KOPT-K1 (cell line): ENCODE measurements around the gene UBE2U.

Source experiments
- H3K27ac ChIP-seq: fragments of 200-600 bp; sonication (generic); 2 replicates; pipeline ENCODE4 v1.5.1; 2016; ENCODE audit warnings: antibody characterized with exemption, mild to moderate bottlenecking, low read depth, low read length; ENCODE audit not compliant: poor library complexity, severe bottlenecking
- H3K36me3 ChIP-seq: fragments of 200-600 bp; sonication (generic); 2 replicates; pipeline ENCODE4 v1.5.1; 2017; ENCODE audit warnings: antibody characterized with exemption, mild to moderate bottlenecking, low read length, moderate library complexity; ENCODE audit not compliant: insufficient read depth
- H3K9me3 ChIP-seq: fragments of 200-600 bp; sonication (generic); 2 replicates; pipeline ENCODE4 v1.5.1; 2017; ENCODE audit warnings: antibody characterized with exemption, low read length, mild to moderate bottlenecking; ENCODE audit not compliant: insufficient read depth, poor library complexity, severe bottlenecking

UBE2U gene

DNA sequence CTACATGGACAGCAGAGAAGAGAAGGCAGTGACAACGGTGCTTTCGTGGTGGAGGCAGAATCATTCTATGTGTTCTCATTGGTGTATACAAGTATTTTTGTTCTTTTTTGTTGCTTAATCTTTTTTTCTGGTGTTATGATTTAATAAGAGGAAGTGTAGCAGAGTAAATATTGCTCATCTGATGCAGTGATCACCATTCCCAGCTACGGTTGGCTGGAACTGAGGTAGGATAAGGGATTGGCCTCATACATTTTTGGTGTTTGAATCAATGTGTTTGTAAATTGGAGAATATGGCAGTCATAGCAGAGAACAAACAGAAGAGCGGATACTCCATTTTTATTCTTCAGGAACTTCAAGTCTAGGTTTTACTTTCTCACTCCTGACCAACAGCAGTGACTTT, 76.6 kb downstream of the UBE2U start:
- no peaks in the 10 kb centered on the region for H3K36me3 ChIP-seq
- H3K9me3 ChIP-seq = no peaks in the 10 kb centered on the region
- no peak overlapping the region for H3K27ac ChIP-seq

DNA sequence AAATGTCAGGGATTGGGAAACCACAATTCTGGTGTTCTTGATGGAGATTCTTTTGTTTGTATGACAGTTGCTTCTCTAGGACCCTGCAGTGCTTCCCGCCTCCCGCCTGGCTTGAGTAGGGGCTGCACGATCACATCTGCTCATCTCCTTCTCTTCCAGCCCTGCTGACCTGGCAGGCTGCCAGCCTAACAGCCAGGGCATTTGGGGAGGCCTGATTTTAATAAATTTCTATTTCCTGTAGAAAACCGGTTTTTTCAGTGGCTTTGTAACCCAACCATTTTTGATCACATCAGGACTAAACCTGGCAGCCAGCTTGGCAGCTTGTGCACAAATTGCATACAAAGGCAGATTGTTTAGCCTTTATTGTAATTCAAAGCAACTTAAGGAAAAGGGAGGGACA, 78.9 kb downstream of the UBE2U start:
- no peak overlapping the region for H3K27ac ChIP-seq
- H3K36me3 ChIP-seq = no peaks in the 10 kb centered on the region
- H3K9me3 ChIP-seq = no peaks in the 10 kb centered on the region

DNA sequence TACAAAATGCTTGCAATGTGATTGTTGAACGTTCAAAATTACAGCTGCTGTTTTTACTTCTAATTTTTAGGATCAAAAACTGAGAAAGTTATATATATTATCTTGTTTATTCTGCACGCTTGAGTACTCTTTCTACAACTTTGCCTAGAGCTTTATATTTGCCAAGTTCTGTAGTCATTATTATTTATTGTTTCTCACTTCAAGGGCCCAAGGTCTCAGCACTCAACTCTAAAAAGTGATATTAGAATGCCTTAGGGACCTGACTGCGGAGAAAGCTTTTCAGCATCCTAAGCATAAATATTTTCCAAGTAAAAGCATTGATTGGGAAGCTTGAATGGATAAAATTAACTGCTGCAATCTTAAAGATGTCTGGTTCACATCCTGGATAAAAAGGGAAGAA, 83.6 kb downstream of the UBE2U start:
- H3K9me3 ChIP-seq = no peaks in the 10 kb centered on the region
- H3K27ac ChIP-seq = no peak overlapping the region
- no peaks in the 10 kb centered on the region for H3K36me3 ChIP-seq

DNA sequence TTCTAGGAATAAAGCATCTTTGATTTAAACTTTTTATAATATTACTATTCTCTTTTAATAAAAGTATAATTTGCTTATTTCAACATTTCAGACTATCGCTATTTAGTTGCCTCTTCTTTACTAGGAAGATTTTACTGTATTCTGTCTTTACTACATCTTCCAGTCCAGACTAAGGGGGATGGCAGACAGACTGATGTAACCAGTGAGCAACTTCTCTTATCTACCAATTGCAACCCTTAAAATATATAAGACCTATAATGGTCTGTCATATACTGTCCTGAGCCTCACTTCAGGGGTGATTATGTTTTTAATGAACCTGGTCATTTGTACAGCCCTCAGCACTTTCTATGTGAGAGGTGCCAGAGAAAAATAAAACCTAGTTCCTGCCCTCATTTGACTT, 87.0 kb downstream of the UBE2U start:
- Histone ChIP-seq H3K27ac (no peak overlapping the region), H3K36me3 (no peaks in the 10 kb centered on the region), H3K9me3 (no peaks in the 10 kb centered on the region)

DNA sequence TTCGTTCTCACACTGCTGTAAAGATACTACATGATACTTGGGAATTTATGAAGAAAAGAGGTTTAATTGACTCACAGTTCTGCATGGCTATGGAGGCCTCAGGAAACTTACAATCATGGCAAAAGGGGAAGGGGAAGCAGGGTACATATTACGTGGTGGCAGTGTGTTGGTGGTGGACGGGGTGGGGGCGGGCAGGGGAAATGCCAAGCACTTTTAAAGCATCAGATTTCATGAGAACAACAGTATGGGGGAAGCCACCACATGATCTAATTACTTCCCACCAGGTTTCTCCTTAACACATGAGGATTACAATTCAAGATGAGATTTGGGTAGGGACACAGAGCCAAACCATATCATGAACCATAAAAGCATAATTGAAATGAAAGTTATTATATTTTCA, 88.5 kb downstream of the UBE2U start:
- Histone ChIP-seq H3K36me3 (no peaks in the 10 kb centered on the region), H3K27ac (no peak overlapping the region), H3K9me3 (no peaks in the 10 kb centered on the region)

DNA sequence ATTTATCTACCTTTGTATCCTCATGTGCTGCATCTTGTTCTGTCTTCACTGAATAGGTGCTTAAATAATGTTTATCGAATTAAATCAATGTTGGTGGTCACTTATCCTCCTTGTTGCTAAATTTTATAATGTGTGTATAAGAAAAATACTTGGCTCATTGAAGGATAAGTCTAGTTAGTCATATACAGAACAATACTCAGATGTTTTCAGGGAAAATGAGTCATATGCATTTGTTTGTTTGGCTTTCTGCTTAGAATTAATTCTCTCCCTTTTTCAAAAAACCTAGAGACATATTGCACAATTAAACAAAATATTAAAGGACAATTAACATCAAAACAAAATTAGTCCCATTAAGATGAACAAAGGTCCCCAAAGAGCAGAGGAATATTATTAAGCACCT, 89.0 kb downstream of the UBE2U start:
- H3K9me3 ChIP-seq = no peaks in the 10 kb centered on the region
- no peak overlapping the region for H3K27ac ChIP-seq
- H3K36me3 ChIP-seq = no peaks in the 10 kb centered on the region

DNA sequence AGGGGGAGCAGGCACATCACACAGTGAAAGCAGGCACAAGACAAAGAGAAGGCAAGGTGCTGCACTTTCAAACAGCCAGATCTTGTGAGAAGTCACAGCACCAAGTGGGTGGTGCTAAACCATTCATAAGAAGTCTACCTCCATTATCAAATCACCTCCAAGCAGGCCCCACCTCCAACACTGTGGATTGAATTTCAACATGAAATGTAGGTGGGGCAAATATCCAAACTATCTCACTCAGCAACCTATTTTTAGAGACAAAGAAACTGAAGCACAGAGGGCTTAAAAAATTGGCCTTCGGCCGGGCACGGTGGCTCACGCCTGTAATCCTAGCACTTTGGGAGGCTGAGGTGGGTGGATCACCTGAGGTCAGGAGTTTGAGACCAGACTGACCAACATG, 90.4 kb downstream of the UBE2U start:
- Histone ChIP-seq H3K9me3 (no peaks in the 10 kb centered on the region), H3K36me3 (no peaks in the 10 kb centered on the region), H3K27ac (no peak overlapping the region)

DNA sequence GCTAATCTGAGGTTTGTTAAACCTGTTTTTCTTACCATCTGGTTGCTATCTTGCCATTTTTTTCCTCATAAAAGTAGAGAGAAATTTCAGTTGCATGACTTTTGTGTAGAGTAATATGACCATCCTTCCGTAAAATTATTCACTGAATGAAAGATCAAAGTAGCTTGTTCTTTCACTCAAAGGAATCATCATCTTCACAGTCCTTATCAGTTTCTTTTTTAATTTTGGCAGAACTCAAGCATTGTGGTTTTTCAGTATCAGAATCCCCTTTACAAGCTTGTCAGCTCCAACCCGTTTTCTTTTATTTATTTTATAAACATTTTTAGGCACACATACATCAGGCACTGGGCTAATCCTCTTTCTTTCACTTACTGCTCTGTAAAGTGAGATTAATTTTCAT, 91.7 kb downstream of the UBE2U start:
- Histone ChIP-seq H3K27ac (no peak overlapping the region), H3K9me3 (no peaks in the 10 kb centered on the region), H3K36me3 (no peaks in the 10 kb centered on the region)

DNA sequence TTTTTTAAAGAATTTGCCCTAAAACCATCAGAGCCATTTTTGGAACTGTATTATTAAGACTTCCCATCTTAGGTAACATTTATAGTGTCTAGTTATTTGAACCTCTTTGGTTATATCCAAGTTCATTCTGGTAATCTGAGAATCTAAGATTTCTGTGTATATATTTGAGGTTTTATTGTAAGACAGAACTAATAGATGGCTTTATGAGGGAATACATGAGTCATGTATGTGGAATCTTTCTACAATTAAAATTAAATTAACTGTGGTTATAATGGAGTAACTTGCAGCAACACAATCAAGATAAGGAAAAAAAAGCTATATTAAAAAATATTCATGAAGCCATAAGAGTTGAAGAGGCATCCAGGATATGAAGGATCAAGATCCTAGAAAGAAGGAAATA, 92.1 kb downstream of the UBE2U start:
- no peak overlapping the region for H3K27ac ChIP-seq
- H3K36me3 ChIP-seq = no peaks in the 10 kb centered on the region
- H3K9me3 ChIP-seq = no peaks in the 10 kb centered on the region

DNA sequence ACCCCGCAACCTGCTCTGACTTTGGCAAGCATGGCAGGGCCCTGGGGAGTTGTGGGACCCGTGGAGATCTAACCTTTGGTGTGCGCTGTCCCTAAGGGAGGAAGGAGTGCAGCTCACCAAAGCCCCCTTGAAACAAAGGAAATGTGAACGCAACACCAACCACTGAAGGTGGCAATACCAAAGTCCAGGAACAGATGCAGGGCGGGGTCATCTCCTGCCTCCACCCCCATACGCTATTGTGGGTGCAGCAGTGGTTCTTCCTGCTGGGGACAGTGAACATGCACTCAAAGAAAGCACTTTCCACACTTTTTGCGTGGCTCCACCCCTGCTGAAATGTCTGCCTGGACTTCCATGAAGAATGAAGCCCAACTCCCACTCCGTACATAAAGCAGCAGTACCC, 93.0 kb downstream of the UBE2U start:
- H3K27ac ChIP-seq = no peak overlapping the region
- H3K9me3 ChIP-seq = no peaks in the 10 kb centered on the region
- H3K36me3 ChIP-seq = no peaks in the 10 kb centered on the region

DNA sequence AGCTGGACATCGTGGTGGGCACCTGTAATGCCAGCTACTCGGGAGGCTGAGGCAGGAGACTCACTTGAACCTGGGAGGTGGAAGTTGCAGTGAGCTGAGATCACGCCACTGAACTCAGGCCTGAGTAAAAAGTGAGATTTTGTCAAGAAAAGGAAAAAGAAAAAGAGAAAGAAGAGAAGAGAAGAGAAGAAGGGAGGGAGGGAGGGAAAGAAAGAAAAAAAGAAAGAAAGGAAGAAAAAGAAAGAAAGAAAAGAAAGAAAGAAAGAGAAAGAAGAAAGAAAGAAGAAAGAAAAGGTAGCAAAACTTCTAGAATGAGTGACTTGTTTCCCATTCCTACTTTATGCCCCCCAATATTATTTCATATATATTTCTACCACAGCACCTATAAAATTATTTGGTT, 98.8 kb downstream of the UBE2U start:
- no peaks in the 10 kb centered on the region for H3K36me3 ChIP-seq
- H3K27ac ChIP-seq = no peak overlapping the region
- no peaks in the 10 kb centered on the region for H3K9me3 ChIP-seq

DNA sequence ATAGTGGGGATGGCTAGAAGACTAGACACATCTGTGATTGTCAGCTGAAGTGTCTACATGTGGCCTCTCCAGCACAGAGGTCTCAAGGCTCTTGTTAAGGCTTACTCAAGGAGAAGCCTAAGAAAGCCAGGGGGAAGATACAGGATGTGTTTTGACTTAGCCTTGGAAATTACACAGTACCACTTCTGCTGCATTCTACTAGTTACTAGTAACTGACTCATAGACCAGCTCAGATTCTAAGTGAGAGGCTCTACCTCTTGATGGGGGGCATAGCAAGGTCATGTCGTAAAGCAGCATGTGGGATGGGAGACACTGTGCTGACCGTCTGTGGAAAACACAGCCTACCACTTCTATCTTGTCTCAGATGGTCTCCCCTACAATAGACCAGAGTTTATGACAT, 99.5 kb downstream of the UBE2U start:
- Histone ChIP-seq H3K9me3 (no peaks in the 10 kb centered on the region), H3K27ac (no peak overlapping the region), H3K36me3 (no peaks in the 10 kb centered on the region)

DNA sequence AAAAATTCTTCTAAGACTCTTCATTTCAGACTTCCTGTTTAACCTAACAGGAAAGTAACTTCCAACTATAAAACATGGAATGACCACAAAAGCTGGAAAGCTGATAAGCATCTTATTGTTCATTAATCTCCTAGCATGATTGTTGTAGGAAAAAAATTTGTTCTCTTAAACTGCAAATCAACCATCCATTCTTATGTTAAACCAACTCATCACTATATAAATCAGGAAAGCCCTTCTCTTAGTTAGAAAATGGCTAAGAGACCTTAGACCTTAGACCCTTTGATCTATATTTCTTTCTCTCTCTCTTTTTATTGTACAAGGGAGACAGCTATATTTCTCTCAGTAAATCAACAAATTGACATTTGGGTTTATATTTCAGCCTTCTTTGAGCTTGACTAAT, 101.4 kb downstream of the UBE2U start:
- Histone ChIP-seq H3K36me3 (no peaks in the 10 kb centered on the region), H3K9me3 (no peaks in the 10 kb centered on the region), H3K27ac (no peak overlapping the region)

DNA sequence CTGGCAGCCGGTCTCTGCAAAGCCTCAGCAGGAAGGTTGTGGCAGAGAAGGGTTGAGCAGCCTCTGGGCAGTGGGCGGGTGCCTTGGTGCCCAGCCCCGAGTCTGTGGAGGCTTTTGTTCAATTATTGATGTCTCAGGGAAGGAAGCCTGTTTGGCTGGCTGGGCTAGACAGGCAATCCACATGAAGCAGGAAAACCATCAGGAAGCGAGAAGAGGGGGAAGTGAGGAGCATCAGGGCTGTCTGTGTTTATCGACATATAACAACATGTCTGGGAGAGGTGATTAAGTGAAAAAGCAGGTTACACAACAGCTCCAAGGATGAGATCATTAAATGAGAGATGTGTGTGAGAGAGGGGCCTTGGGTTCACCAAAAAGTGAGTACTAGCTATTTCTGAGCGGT, 105.4 kb downstream of the UBE2U start:
- Histone ChIP-seq H3K27ac (no peak overlapping the region), H3K9me3 (no peaks in the 10 kb centered on the region), H3K36me3 (no peaks in the 10 kb centered on the region)

DNA sequence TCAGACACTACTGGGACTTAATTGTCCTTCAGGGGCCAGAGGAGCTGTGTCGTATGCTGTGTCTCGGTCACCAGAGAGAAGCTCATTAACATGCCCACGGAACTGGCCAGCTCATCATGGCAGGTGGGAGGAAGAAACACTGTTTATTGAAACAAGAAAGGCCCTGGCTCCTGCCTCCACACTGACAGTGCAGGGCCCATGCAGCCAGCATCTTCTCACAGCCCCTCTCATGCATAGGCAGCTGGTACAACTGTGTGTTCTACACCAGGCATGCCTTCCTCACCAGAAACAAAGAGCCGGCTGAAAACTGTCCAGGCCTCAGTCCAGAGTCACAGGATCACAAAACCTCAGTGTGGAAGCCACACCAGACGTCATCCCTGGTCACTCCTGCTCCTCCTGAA, 106.0 kb downstream of the UBE2U start:
- no peaks in the 10 kb centered on the region for H3K36me3 ChIP-seq
- H3K9me3 ChIP-seq = no peaks in the 10 kb centered on the region
- no peak overlapping the region for H3K27ac ChIP-seq

DNA sequence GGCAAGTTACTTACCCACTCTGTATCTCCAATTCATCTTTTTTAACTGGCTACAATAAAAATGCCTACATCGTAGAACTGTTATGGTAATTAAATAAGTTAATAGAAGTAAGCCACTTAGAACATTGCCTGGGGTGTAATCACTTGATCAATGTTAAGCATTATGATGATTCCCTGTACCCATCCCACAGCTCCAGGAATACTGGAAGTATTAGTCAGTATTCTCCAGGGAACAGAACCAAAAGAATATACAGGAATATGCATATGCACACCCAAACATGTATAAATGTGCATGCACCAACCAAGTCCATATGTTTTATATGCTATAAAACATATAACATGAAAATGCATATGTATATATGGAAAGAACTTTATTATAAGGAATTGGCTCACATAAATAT, 107.3 kb downstream of the UBE2U start:
- Histone ChIP-seq H3K9me3 (no peaks in the 10 kb centered on the region), H3K36me3 (no peaks in the 10 kb centered on the region), H3K27ac (no peak overlapping the region)

DNA sequence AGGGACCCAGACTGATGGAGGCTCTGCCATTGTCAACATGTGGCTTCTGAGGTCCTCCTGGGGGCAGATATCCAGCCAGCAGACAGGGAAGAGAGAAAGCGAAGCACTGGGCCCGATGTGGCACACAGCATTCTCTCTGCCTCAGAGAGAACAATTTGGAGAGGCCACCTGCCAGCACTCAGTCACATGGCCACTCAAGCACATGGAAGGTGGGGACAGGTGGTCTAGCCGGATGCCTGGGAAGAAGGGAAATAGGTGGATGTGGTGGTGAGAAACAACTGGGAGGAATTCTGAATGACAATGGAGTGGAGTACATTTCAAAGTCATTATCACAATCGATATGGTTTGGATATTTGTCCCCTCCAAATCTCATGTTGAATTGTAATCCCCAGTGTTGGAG, 109.0 kb downstream of the UBE2U start:
- no peaks in the 10 kb centered on the region for H3K36me3 ChIP-seq
- no peak overlapping the region for H3K27ac ChIP-seq
- no peaks in the 10 kb centered on the region for H3K9me3 ChIP-seq
